GM12878 (cell line): ENCODE data around the gene LRP1B. TPM values are rescaled to one million over a fixed set of nuclear protein-coding genes. Genes with fewer than 3 reads are reported as not detected.

Source experiments
- ATAC-seq: fragments of 200-7000 bp; cut with Tn5 transposase; 3 replicates; pipeline ENCODE4 v1.9.1; 2020; ENCODE audit warnings: mild to moderate bottlenecking, moderate library complexity
- BruUV-seq: library from RNA; stranded (reverse); fragments of 400-500 nt; replicated peaks from 2 replicates; lab custom pipeline; 2021; lab: Mats Ljungman, UMichigan
- CTCF ChIA-PET: fragments of 300-600 bp; sonication (Branson Sonifier 250); formaldehyde crosslinking; extraction: SDS; loops from one replicate; lab custom pipeline; 2021; ENCODE audit warnings: inconsistent platforms; lab: Yijun Ruan, JAX
- POLR2A ChIA-PET: fragments of 350-600 bp; formaldehyde crosslinking; extraction: SDS; loops from one replicate; lab custom pipeline; 2021; ENCODE audit warnings: inconsistent platforms; lab: Charles Lee
- RAD21 ChIA-PET: fragments of 300-600 bp; sonication (Branson Sonifier 250); formaldehyde crosslinking; loops from one replicate; lab custom pipeline; 2023; ENCODE audit warnings: antibody characterized with exemption; ENCODE audit not compliant: unreplicated experiment; lab: Charles Lee
- SMC1A ChIA-PET: fragments of 300-600 bp; sonication (Branson Sonifier 250); formaldehyde crosslinking; loops from one replicate; lab custom pipeline; 2023; ENCODE audit not compliant: unreplicated experiment, uncharacterized antibody; lab: Charles Lee
- DNase-seq: peaks from one replicate; pipeline ENCODE4 v3.0.0-alpha.2; 2011; ENCODE audit warnings: low read depth, low spot score
- FAIRE-seq: peaks from 3 replicates; lab custom pipeline; 2011; peaks lifted over from hg19 to GRCh38; lab: Jason Lieb, UNC
- H2AFZ ChIP-seq: 2 replicates; pipeline ENCODE4 v1.6.0; 2011; ENCODE audit warnings: low read depth, low read length, control low read depth; ENCODE audit not compliant: control insufficient read depth
- H3K27ac ChIP-seq: 2 replicates; pipeline ENCODE4 v1.5.1; 2011; ENCODE audit warnings: control low read depth; ENCODE audit not compliant: control insufficient read depth, insufficient read depth
- H3K27me3 ChIP-seq, 2 experiments: replicated peaks in 1 of 2; 2 replicates each; pipeline versions ENCODE4 v1.6.0 to v1.6.1; 2011; ENCODE audit warnings: low read length in 1 of 2; ENCODE audit not compliant: control insufficient read depth in 2 of 2, insufficient read depth in 2 of 2
- H3K36me3 ChIP-seq, 2 experiments: 2 replicates each; pipeline ENCODE4 v1.5.1; 2011; ENCODE audit warnings: low read length in 1 of 2; ENCODE audit not compliant: control insufficient read depth in 2 of 2, insufficient read depth in 2 of 2
- H3K4me1 ChIP-seq: 2 replicates; pipeline ENCODE4 v1.6.1; 2011; ENCODE audit warnings: mild to moderate bottlenecking, low read length, moderate library complexity, mixed read lengths; ENCODE audit not compliant: control insufficient read depth, insufficient read depth
- H3K4me2 ChIP-seq: 2 replicates; pipeline ENCODE4 v1.6.0; 2011; ENCODE audit warnings: control low read depth; ENCODE audit not compliant: control insufficient read depth, insufficient read depth
- H3K4me3 ChIP-seq: fragments of 200-600 bp; sonication (generic); 2 replicates; pipeline ENCODE4 v1.5.1; 2016
- H3K79me2 ChIP-seq: 2 replicates; pipeline ENCODE4 v1.6.0; 2011; ENCODE audit warnings: low read length; ENCODE audit not compliant: control insufficient read depth, insufficient read depth
- H3K9ac ChIP-seq: 2 replicates; pipeline ENCODE4 v1.8.0; 2011; ENCODE audit warnings: low read length, control low read depth, mixed read lengths; ENCODE audit not compliant: control insufficient read depth, insufficient read depth
- H3K9me3 ChIP-seq: replicated peaks from 3 replicates; pipeline ENCODE4 v1.5.1; 2011; ENCODE audit warnings: mild to moderate bottlenecking, low read length; ENCODE audit not compliant: control insufficient read depth, insufficient read depth
- H4K20me1 ChIP-seq: 2 replicates; pipeline ENCODE4 v1.6.0; 2011; ENCODE audit not compliant: control insufficient read depth, insufficient read depth
- ATF7 ChIP-seq: fragments of 450-650 bp; IDR thresholded peaks from 2 replicates; pipeline ENCODE4 v1.6.1; 2016; ENCODE audit warnings: low read depth, mild to moderate bottlenecking
- CEBPB ChIP-seq, 2 experiments: fragments of 150-350 bp in 1 of 2; IDR thresholded peaks; 2 replicates each; pipeline ENCODE4 v1.6.1; 2012 to 2014; ENCODE audit warnings: low read depth in 2 of 2, low read length in 2 of 2, borderline replicate concordance in 1 of 2, inconsistent platforms in 1 of 2
- CUX1 ChIP-seq: IDR thresholded peaks from 2 replicates; pipeline ENCODE4 v1.6.1; 2012; ENCODE audit warnings: improper control_type of control experiment, low read depth, low read length; ENCODE audit not compliant: insufficient replicate concordance
- IRF3 ChIP-seq: fragments of 450-650 bp; IDR thresholded peaks from 2 replicates; pipeline ENCODE4 v1.6.1; 2014; ENCODE audit warnings: mild to moderate bottlenecking
- KLF5 ChIP-seq: fragments of 450-650 bp; IDR thresholded peaks from 2 replicates; pipeline ENCODE4 v1.6.1; 2014; ENCODE audit warnings: mild to moderate bottlenecking; ENCODE audit not compliant: partially characterized antibody
- SRF ChIP-seq, 2 experiments: IDR thresholded peaks; 2 replicates each; pipeline ENCODE4 v1.6.1; 2011; ENCODE audit warnings: low read depth in 2 of 2, low read length in 2 of 2, mild to moderate bottlenecking in 1 of 2, moderate library complexity in 1 of 2
- TBL1XR1 ChIP-seq: IDR thresholded peaks from 2 replicates; pipeline ENCODE4 v1.6.1; 2012; ENCODE audit warnings: low read depth, low read length, improper control_type of control experiment
- ZNF207 ChIP-seq: fragments of 450-650 bp; IDR thresholded peaks from 2 replicates; pipeline ENCODE4 v1.6.1; 2014; ENCODE audit warnings: antibody characterized with exemption, mild to moderate bottlenecking, borderline replicate concordance
- WGBS: methylation state at CpG from one replicate; pipeline ENCODE4 v1.1.6; 2016; ENCODE audit warnings: low lambda C conversion rate; ENCODE audit not compliant: insufficient replicate concordance, insufficient coverage; ENCODE audit errors: missing lambda C conversion rate; 5-methylcytosine and 5-hydroxymethylcytosine counted together
- in situ Hi-C: fragments of 300-500 bp; cut with MboI; formaldehyde crosslinking; loops from 9 replicates; pipeline ENCODE4 v1.14.3; 2018; ENCODE audit warnings: mixed read lengths
- intact Hi-C: fragments of 100-400 bp; cut with micrococcal nuclease; formaldehyde crosslinking; loops from one replicate; pipeline ENCODE4 v1.14.2; 2022; ENCODE audit not compliant: unreplicated experiment
- polyA plus RNA-seq, 11 experiments: library from polyadenylated mRNA; depleted of rRNA in 4 of 11; unstranded in 6 of 11; stranded (reverse) in 5 of 11; fragments of >200 nt; fragmentation: Nextera tagmentation in 4 of 11; fragmentation: Illumina TruSeq in 1 of 11; extraction: Ambion mirVana in 4 of 11; extraction: Trizol in 1 of 11; gene quantifications; 1 replicate in 1 of 11; 2 replicates in 10 of 11; pipeline versions ENCODE4 v1.2.1 to v1.2.3, GENCODE V29; 2011 to 2016; ENCODE audit warnings: inconsistent platforms in 2 of 11, missing spikeins in 2 of 11, low read depth in 1 of 11
- total RNA-seq, 4 experiments: library from RNA; depleted of rRNA in 3 of 4; stranded (reverse); fragments of >200 nt in 3 of 4; fragmentation: Illumina TruSeq in 1 of 4; extraction: Trizol in 1 of 4; gene quantifications; 2 replicates each; pipeline versions ENCODE4 v1.2.1 to v1.2.3, GENCODE V29; 2013 to 2021

LRP1B gene
- total and polyA plus RNA-seq, 10 of the 15 experiments (the other 5 are each of a cell fraction or from before 2014, with no cell fraction given), result under 0.01 to 0.06 (median 0.03) TPM; not detected in 5

GRCh38 chr2:140276661-140277060 is 1854.2 kb downstream of the LRP1B start:
- Histone ChIP-seq H3K27ac (no peak overlapping the region), H3K4me3 (no peak overlapping the region), H3K4me2 (no peak overlapping the region), H3K4me1 (no peaks in the 10 kb centered on the region), H4K20me1 (no peaks in the 10 kb centered on the region), H2AFZ (no peak overlapping the region), H3K9me3 (no peaks in the 10 kb centered on the region), H3K9ac (no peak overlapping the region), H3K36me3 (no peaks in the 10 kb centered on the region), H3K79me2 (no peaks in the 10 kb centered on the region), H3K27me3 (no peaks in the 10 kb centered on the region)
- intact Hi-C loops (no loop called here), in situ Hi-C loops (no loop called here)
- DNase-seq (no peak), FAIRE-seq (no peak), ATAC-seq (no peak)
- WGBS, result 40% methylated on average over 1 of the region's 1 CpG
- no TSS peak for BruUV-seq
- CTCF ChIA-PET, result no interaction called here
- RAD21 ChIA-PET, result no interaction called here
- SMC1A ChIA-PET, result no interaction called here
- POLR2A ChIA-PET, result no interaction called here
- no peak for TF ChIP-seq KLF5
- no peak for TF ChIP-seq CUX1
- TF ChIP-seq IRF3, result no peak
- TF ChIP-seq SRF (IDR thresholded peaks at IDR 0.05; ENCODE audit: low read depth in 2 of 2, low read length in 2 of 2), result no peak
- no peak for TF ChIP-seq ATF7
- no peak for TF ChIP-seq ZNF207
- TF ChIP-seq CEBPB (IDR thresholded peaks at IDR 0.05; ENCODE audit: borderline replicate concordance in 1 of 2, low read depth in 2 of 2, low read length in 2 of 2), result no peak
- no peak for TF ChIP-seq TBL1XR1
